Stimulated activated naive CD8-positive, alpha-beta T cell treated with anti-CD3 and anti-CD28 coated beads, Interleukin-15, amount 100 ng/mL, for 72 hours (primary cell): ENCODE measurements around the gene ACYP2.
A peak's percentile ranks its signal among the peaks of the same experiment; 100 is the strongest.
"Not testable (repeated sequence)": the region's sequence is repeated elsewhere in the genome, so short reads cannot be mapped to it uniquely, and the experiment has no call there.

Experiments
- ATAC-seq: fragments of 150-1000 bp; cut with Tn5 transposase; 2 replicates; pipeline ENCODE4 v1.10.0; 2021; ENCODE audit warnings: mild to moderate bottlenecking, moderate library complexity
- DNase-seq, 2 donors: peaks; one replicate each; pipeline ENCODE4 v3.0.0; 2021 to 2022
- H3K27ac Mint-ChIP-seq, 2 donors: one replicate each; pipeline ENCODE4 v1.8.0; 2022; ENCODE audit warnings: mild to moderate bottlenecking in 2 of 2, mixed read lengths in 2 of 2, moderate library complexity in 2 of 2
- H3K27me3 Mint-ChIP-seq: one replicate; pipeline ENCODE4 v1.8.0; 2022; ENCODE audit warnings: mixed read lengths
- H3K4me1 Mint-ChIP-seq: one replicate; pipeline ENCODE4 v1.8.0; 2022; ENCODE audit warnings: mild to moderate bottlenecking, mixed read lengths
- H3K4me3 Mint-ChIP-seq, 2 donors: one replicate each; pipeline ENCODE4 v1.8.0; 2022; ENCODE audit warnings: mild to moderate bottlenecking in 2 of 2, mixed read lengths in 2 of 2, moderate library complexity in 1 of 2
- H3K9me3 Mint-ChIP-seq, 2 donors: one replicate each; pipeline ENCODE4 v1.8.0; 2022; ENCODE audit warnings: mixed read lengths in 2 of 2

Gene ACYP2

DNA sequence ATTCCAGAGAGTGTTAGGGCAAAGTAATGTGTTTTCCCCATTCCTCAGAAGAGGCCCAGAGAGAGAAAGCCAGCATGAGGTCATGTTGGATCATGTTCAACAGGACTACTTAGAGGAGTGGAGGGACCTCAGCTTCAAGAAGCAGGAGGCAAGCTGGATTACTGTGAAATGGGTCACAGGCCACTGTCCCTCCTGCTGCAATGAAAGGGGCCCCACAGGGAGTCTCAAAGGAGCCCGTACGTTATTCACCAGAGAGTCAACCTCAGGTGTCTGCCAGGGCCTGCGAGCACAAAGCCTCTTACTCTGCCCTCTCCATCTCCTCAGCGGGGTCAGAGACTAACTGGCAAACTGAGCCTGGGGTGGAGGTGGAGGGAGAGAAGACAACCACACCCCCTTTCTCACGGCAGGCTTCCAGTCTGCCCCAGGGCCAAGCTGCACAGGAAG, 27.2 kb upstream of the ACYP2 start:
- H3K27me3 Mint-ChIP-seq: no peaks in the 10 kb centered on the region
- DNase-seq (no peak), ATAC-seq (no peak)
- H3K4me3 Mint-ChIP-seq: no peak overlapping the region
- H3K9me3 Mint-ChIP-seq: no peaks in the 10 kb centered on the region
- no peak overlapping the region for H3K27ac Mint-ChIP-seq
- peaks cover 14% of the 10 kb centered on the region for H3K4me1 Mint-ChIP-seq

DNA sequence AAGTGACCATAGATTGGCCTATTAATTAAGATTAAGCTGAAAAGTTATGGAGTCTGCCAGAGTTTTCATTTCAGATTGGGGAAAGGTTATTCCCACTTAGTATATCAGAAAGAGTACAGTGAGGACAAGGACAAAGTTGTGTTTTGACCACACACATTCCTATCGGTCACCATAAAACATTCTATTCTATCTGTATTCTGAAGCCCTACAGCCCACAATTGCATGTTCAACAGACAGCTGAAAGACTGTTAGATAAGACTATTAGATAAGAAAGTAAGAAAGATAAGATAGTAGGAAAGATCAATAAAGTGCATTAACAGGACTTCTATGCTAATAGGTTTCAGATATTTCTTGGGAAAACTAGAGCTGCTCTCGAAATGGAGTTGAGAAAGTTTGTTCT, 26.7 kb upstream of the ACYP2 start:
- H3K4me3 Mint-ChIP-seq: no peak overlapping the region
- ATAC-seq: no peak

DNA sequence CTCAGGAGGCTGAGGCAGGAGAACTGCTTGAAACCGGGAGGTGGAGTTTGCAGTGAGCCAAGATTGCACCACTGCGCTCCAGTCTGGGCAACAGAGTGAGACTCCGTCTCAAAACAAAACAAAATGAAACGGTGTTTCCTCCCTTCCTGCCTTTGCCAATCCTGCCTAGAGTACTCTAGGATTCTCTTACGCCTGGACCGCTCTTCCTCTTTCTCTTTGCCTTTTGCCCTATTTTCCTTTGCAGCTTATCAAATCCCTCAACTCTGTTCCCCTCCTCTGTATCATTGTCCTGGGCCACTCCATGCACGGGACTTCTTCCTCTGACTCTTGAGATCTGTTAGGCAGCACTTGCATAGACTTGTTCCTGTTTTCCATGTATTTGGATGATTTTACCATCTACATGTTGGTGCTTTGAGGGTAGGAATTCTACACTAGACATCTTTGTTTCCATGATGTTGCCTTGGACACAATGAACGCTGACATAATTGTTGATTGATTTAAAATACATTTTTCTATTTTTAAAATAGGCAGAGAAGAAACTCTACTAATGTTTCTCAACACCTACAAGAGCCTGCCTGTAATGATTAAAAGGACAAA, 24.8 kb upstream of the ACYP2 start:
- H3K27me3 Mint-ChIP-seq: no peaks in the 10 kb centered on the region
- H3K9me3 Mint-ChIP-seq: no peaks in the 10 kb centered on the region
- H3K4me1 Mint-ChIP-seq: peaks cover 7% of the 10 kb centered on the region
- ATAC-seq (no peak), DNase-seq (no peak)
- no peak overlapping the region for H3K27ac Mint-ChIP-seq
- no peak overlapping the region for H3K4me3 Mint-ChIP-seq

More for the DNA sequence above, 26.7 kb upstream of the ACYP2 start:
- Mint-ChIP-seq H3K27ac (no peak overlapping the region), H3K4me1 (peaks cover 15% of the 10 kb centered on the region), H3K9me3 (no peaks in the 10 kb centered on the region), H3K27me3 (no peaks in the 10 kb centered on the region)
- DNase-seq: no peak

DNA sequence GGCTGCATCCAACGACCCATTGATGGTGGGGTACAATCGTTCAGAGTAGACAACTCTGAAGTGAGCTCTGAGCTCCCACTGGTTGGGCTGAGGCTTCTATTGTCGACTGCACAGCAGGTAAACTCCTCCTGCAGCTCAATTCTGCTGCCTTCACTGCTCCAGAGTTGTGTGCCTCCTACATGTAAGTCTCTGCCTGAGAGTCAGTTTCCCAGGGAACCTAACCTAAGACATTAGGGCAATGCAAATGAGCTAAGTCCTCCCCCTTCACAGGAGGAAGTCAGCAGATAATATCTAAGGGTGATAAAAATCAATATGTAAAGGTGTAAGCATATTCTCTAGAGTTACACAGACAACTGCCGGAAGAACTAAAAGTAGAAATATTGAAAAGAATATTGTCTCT, 22.5 kb upstream of the ACYP2 start:
- Mint-ChIP-seq H3K9me3 (no peaks in the 10 kb centered on the region), H3K27ac (peak overlapping the region in 1 of 2 donors; percentile 72), H3K4me3 (no peak overlapping the region), H3K27me3 (no peaks in the 10 kb centered on the region), H3K4me1 (peaks cover 7% of the 10 kb centered on the region)
- ATAC-seq: no peak
- DNase-seq: no peak

DNA sequence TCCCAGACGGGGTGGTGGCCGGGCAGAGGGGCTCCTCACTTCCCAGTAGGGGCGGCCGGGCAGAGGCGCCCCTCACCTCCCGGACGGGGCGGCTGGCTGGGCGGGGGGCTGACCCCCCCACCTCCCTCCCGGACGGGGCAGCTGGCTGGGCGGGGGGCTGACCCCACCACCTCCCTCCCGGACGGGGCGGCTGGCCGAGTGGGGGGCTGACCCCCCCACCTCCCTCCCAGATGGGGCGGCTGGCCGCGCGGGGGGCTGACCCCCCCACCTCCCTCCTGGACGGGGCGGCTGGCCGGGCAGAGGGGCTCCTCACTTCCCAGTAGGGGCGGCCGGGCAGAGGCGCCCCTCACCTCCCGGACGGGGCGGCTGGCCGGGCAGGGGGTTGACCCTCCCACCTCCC, 20.0 kb upstream of the ACYP2 start:
- not testable (repeated sequence) for ATAC-seq, DNase-seq, H3K4me1 Mint-ChIP-seq, H3K27me3 Mint-ChIP-seq, H3K9me3 Mint-ChIP-seq, H3K4me3 Mint-ChIP-seq, H3K27ac Mint-ChIP-seq

DNA sequence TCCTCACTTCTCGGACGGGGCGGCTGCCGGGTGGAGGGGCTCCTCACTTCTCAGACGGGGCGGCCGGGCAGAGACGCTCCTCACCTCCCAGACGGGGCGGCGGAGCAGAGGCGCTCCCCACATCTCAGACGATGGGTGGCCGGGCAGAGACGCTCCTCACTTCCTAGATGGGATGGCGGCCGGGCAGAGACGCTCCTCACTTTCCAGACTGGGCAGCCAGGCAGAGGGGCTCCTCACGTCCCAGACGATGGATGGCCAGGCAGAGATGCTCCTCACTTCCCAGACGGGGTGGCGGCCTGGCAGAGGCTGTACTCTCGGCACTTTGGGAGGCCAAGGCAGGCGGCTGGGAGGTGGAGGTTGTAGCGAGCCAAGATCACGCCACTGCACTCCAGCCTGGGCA, 19.3 kb upstream of the ACYP2 start:
- H3K27ac Mint-ChIP-seq: not testable (repeated sequence)

DNA sequence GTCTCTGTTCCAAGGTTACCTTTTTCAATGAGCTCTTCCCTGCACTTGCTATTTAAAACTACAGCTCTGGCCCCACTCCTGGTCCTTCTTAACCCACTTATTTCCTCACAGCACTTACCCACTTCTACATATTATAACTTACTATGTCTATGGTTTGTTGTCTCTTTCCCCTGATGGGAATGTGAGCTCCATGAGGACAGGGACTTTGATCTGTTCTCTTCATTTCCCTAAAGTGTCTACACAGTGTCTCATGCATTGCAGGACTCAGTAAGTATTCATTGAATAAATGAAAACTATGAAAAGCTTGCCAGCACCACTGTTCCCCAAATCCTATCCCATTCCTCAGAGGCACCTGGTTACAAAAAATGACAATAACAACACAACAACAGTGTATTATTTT, 18.3 kb upstream of the ACYP2 start:
- Mint-ChIP-seq H3K9me3 (no peaks in the 10 kb centered on the region), H3K27ac (peak overlapping the region in 1 of 2 donors; percentile 24), H3K27me3 (no peaks in the 10 kb centered on the region), H3K4me3 (no peak overlapping the region), H3K4me1 (peaks cover 7% of the 10 kb centered on the region)
- no peak for ATAC-seq
- no peak for DNase-seq

More for the DNA sequence above, 19.3 kb upstream of the ACYP2 start:
- not testable (repeated sequence) for DNase-seq, ATAC-seq, H3K4me1 Mint-ChIP-seq, H3K4me3 Mint-ChIP-seq, H3K27me3 Mint-ChIP-seq, H3K9me3 Mint-ChIP-seq

DNA sequence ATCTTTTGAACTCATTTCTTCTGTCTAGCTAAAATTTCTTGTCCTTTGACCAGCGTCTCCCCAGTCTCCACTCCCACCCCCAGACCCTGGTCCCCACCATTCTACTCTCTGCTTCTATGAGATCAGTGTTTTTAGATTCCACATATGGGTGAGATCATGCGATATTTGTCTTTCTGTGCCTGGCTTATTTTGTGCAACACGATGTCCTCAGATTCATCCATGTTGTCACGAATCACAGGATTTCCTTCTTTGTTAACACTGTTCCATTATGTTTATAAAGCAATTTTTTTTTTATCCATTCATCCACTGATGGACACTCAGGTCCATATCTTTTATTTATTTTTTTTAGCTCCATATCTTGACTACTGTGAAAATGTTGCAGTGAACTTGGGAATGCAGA, 16.0 kb upstream of the ACYP2 start:
- Mint-ChIP-seq H3K9me3 (no peaks in the 10 kb centered on the region), H3K27ac (no peak overlapping the region), H3K4me1 (peaks cover 6% of the 10 kb centered on the region), H3K4me3 (no peak overlapping the region), H3K27me3 (no peaks in the 10 kb centered on the region)
- ATAC-seq (no peak), DNase-seq (no peak)

DNA sequence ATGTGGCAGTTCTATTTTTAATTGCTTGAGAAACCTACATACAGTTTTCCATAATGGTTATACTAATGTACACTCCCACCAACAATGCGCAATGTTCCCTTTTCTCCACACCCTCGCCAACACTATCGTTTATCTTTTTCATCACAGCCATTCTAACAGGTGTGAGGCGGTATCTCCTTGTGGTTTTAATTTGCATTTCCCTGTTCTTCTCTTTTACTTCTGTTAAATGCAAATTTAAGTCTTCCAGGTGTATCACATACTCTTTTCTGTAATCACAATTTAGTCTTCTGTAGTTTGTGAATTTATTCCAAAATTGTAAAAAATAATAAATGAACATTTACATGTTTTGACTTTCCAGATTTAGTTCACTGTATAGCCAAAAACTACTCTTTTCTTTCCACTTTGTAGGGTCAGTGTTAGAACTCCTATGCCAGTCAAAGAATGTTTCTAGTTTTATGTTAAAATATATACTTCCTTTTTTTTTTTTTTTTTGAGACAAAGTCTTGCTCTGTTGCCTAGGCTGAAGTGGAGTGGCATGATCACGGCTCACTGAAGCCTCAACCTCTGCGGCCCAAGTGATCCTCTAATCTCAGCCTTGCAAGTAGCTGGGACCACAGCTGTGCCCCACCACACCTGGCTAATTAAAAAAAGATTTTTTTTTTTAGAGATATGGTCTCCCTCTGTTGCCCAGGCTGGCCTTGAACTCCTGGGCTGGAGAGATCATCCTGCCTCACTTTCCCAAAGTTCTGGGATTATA, 15.4 kb upstream of the ACYP2 start:
- Mint-ChIP-seq H3K4me1 (peaks cover 6% of the 10 kb centered on the region), H3K4me3 (no peak overlapping the region), H3K27ac (no peak overlapping the region), H3K9me3 (no peaks in the 10 kb centered on the region), H3K27me3 (no peaks in the 10 kb centered on the region)
- ATAC-seq (no peak), DNase-seq (no peak)

DNA sequence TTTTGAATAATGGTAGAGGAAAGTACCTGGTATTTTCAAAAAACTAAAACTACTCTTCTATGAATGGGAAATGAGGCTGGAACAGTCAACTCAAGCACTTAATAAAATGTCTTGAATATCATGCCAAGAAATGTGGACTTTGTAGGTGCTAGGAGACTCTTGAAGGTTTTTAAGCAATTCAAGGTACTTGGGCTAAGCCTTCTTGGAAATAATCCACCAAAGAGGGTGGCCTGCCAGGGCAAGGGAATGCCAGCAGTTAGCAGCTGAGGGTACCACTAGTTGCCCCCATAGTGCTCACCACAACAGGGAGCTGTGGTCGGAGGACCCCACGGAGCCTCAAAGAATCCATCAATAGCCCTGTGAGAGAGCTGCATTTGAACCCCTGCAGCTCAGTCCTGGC, 14.6 kb upstream of the ACYP2 start:
- Mint-ChIP-seq H3K27me3 (no peaks in the 10 kb centered on the region), H3K27ac (no peak overlapping the region), H3K4me3 (no peak overlapping the region), H3K4me1 (peaks cover 6% of the 10 kb centered on the region), H3K9me3 (no peaks in the 10 kb centered on the region)
- ATAC-seq (no peak), DNase-seq (no peak)

DNA sequence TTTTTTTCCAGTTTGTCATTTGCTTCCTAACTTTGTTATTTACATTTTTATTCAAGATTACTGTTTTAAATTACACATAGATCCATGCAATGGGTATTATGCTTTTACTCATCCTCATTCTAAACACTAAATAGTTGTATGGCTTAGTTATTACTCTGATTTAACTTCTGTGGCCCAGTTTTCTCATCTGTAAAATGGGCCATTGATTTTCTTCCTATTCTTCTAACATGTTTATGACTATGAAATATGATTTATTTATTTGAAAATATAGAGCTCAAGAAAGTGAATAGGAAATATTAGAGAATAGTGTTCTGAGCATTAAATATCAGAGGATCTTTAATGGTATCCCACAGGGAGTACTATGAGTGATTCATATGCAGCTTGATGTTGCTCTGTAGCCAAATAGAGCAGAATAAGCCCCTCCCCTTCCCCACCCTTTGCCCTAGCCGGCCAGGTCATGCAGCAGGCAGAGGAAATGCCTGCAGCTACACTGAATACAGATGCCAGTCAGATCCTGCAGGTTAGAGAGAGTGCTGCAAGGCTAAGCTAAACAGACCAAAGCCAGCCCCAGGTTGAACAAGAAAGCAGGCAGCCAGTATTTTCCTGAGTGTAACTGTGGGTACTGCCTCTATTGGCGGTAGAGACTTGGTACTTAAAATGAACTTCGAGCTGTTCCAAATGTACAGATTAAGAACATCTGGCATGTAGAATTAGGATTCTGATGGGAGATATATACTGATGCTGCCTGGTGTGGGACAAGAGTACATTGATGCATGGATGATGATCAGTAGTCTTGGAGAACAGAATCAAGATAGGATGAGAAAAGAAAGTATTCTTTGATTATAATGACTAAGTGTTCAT, 11.7 kb upstream of the ACYP2 start:
- Mint-ChIP-seq H3K4me1 (peaks cover 6% of the 10 kb centered on the region), H3K27ac (no peak overlapping the region), H3K4me3 (no peak overlapping the region), H3K27me3 (no peaks in the 10 kb centered on the region), H3K9me3 (no peaks in the 10 kb centered on the region)
- DNase-seq (peak in 1 of 2 donors; percentile 21), ATAC-seq (peak; percentile 91)

DNA sequence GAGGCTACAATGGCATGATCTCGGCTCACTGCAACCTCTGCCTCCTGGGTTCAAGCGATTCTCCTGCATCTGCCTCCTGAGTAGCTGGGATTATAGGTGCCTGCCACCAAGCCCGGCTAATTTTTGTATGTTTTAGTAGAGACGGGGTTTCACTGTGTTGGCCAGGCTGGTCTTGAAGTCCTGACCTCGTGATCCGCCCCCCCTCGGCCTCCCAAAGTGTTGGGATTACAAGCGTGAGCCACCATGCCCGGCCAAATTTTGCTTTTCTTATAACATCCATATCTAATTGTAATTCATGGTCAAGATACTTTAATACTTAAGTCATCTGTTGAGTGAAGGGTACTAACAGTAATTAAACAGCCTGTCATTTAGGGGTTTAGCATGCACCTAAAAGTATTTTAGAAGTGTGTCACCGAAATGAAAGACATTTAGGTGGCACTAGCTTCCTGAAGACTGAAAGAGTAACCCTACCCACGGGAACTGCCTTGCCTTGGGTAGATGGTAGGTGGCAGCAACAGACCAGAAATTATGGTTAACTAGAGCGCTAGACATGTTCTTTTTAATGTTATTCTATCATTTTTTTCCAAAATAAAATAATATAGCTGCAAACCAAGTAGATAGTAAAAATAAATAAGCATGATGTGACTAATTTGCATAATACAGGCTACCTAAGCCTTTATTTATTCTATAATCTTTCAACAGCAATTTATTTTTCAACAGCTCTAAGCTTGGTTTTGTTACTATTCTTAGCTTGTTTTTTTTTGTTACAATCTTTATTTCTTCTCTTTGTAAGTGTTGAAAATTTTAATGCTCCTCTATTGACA, 8.6 kb upstream of the ACYP2 start:
- ATAC-seq (peak; percentile 78), DNase-seq (peak; percentile 15 to 32)
- Mint-ChIP-seq H3K4me3 (no peak overlapping the region), H3K4me1 (peaks cover 6% of the 10 kb centered on the region), H3K27ac (peak overlapping the region in 1 of 2 donors; percentile 67), H3K9me3 (no peaks in the 10 kb centered on the region), H3K27me3 (no peaks in the 10 kb centered on the region)

DNA sequence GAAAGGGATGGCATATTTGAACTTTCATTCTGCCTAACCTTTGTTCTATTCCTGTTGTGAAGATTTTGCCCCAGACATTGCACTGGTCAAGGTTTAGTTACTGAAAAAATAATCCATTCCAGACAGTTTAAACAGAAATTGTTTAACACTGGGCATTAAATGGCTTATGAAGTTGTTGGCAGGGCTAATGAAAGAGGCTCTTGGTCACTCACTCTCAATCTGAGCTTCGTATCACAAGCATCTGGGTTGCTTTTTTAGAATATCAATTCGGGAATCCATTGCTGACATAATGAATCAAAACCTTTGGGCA, 8.0 kb upstream of the ACYP2 start:
- Mint-ChIP-seq H3K4me1 (peaks cover 6% of the 10 kb centered on the region), H3K27ac (no peak overlapping the region), H3K4me3 (no peak overlapping the region), H3K27me3 (no peaks in the 10 kb centered on the region), H3K9me3 (no peaks in the 10 kb centered on the region)
- no peak for DNase-seq
- no peak for ATAC-seq

DNA sequence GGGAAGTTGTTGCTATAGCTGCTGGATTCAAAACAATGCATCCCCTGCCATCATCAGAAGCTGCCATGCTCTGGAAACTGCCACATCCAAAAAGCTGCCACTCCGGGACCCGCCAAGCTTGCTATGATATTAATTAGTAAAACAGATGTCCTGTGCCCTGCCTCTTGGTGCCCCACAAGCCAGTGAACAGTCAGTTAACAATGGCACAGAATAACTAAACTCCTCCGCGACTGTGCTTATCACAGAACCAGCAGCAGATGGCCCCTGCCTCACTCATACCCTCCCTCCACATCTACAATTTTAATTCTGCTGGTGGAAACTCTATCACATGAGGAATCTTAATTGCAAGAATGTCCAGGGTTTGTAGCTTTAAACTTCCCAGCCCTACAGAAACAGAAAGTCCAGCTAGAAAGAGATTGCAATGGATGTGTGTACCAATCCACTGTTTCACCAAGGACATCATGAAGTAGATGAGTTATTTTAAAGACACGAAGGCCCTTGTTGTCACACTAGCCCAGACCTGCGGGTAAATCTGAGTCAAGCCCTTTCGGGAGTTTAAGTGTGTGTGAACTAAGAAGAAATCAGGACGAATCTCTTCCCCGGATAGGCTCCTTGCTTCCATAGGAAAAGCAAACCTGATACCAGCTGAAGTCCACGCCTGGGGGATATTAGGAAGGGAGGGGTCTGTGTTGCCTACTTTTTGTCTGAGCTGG, 7.4 kb upstream of the ACYP2 start:
- ATAC-seq (no peak), DNase-seq (no peak)
- Mint-ChIP-seq H3K27me3 (no peaks in the 10 kb centered on the region), H3K27ac (no peak overlapping the region), H3K4me1 (peaks cover 6% of the 10 kb centered on the region), H3K4me3 (no peak overlapping the region), H3K9me3 (no peaks in the 10 kb centered on the region)

DNA sequence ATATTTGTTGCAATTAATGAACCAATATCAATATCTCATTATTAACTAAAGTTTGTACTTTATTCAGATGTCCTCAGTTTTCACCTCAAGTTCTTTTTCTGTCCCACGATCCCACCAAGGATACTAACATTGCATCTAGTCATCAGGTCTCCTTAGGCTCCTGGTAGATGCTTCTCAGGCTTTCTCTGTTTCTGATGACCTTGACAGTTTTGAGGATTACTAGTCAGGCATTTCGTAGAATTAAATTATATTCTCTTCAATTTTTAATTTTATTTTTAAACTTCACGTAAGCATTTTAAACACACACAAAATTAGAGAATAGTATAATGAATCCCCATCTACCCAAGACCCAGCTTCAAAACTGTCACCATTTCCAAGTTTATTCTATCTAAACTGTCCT, 5.6 kb upstream of the ACYP2 start:
- Mint-ChIP-seq H3K9me3 (no peaks in the 10 kb centered on the region), H3K27me3 (no peaks in the 10 kb centered on the region), H3K4me1 (peaks cover 8% of the 10 kb centered on the region), H3K27ac (no peak overlapping the region), H3K4me3 (no peak overlapping the region)
- DNase-seq: no peak
- ATAC-seq: no peak
